ENCODE results near the gene KLHL29. TPM values are rescaled to one million over a fixed set of nuclear protein-coding genes. Genes with fewer than 3 reads are reported as not detected.

KLHL29 gene
- total RNA-seq, 2 experiments from 2014 or later, result 0.15 to 0.21 TPM

DNA sequence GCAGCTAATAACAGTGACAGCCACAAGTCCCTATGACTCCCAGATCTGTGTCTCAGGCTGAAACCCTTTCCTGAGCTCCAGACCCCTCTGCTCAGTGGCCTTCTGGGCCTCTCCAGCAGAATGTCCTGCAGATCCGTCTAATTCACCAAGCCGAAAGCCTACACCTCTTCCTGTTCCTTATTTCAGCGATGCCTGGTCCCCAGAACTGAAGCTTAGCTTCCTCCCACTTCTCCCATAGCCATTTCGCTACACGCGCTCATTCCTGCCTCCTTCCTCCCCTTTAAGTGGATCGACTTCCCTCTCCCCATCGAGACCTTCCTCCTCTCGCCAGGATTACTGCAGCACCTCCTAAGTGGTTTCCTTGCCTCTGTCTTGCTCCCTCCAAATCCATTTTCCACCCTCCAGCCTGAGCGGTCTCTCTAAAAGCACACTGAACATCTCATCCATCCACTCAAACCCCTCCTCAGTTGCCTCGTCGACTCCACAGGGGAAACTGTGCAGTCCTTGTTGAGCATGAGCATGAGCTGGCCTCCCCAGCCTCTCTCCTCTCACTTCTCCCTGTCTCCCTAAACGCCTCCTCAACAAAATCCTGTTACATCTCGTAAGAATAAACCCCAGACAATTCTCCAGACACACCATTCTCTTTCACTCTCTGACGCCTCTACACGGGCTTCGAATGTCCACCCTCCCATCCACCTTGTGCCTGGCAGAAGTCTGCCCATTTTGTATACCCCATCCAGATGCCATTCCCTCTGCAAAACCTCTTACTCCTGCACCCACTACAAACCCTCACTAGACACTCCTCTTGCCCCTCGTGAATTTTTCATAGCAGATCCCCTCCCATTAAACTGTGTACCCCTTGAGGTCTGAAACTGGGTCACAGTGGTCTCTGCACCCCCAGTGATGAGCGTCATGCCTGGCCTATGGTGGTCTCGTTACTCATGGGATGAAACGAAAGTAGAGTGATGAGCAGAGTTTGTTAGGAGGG, 309.4 kb downstream of the KLHL29 start:
- ChIA-PET POLR2A (no interaction called here), CTCF (no interaction called here)

- ChIA-PET POLR2A (no interaction called here), CTCF (no interaction called here)
Measured at GRCh38 chr2:23695214-23695889, 310.4 kb downstream of the KLHL29 start.

- ChIA-PET CTCF (no interaction called here), POLR2A (no interaction called here)
Measured at GRCh38 chr2:23695890-23696751, 311.1 kb downstream of the KLHL29 start.

- CTCF ChIA-PET, result no interaction called here
- POLR2A ChIA-PET, result no interaction called here
Measured at GRCh38 chr2:23696752-23697045, 311.7 kb downstream of the KLHL29 start.

- ChIA-PET POLR2A (no interaction called here), CTCF (no interaction called here)
Measured at GRCh38 chr2:23697256-23698075, 312.5 kb downstream of the KLHL29 start.

DNA sequence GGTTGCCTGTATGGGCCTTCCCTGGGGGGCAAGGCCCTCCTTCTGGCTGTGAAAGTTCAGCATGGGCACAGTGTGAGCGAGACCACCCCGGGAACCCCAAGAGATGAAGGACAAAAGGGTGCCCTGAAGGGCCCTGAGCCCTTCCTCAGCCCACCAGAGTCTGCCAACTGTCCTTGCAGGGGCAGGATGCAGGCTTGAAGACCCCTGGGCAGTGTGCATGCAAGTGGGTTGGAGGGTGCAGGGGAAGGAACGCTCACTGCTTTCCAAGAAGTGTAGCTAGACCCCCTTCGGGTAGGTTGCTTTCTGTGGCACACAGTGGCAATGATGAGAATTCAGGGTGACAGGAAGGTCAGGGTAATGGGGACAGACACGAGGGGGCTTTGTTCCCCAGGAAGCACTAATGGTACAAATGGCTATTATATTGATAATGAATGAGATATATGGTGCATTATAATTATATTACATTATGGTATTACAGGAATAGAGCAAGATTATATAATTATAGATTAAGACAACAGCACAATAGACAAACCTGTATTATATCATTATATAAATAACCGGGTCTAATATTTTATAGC, 313.2 kb downstream of the KLHL29 start:
- CTCF ChIA-PET, result no interaction called here
- POLR2A ChIA-PET, result no interaction called here

DNA sequence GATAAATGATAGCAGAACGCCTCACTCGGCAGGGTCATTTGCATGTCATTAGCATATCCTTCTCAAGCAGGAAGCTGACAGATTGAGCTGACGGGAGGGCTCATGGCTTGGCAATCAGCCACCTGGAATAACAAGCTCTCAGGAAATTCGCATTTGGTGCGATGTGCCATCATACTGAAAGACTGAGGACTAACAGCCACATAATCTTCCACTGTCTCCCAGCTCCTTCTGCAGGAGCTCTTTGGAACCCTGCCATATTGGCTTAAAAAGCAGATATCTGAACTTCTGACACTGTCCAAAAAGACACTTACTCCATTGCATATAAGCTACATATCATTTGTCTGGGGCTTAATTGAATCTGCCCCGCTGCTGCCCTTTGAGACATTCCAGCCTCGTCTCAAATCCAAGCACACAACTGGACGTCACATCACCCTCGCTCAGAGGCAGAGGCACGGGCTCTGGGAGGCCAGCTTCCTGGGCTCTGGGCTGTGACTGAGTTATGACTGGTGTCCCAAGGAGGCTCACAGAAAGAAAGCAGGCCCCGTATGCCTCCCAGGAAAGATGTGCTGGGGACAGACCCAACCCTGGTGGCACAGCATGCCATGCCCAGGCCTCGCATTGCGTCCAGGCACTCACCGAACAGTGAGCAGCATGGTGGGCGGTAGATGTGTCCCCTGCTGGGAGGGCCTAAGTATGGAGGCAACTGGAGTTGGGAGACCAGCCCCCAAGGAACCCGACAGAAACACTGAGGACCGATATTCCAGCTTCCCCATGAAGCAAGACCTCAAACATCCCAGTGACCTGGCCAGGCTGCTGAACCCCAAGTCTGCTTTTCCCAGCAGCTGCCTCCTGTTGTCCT, 314.0 kb downstream of the KLHL29 start:
- ChIA-PET CTCF (no interaction called here), POLR2A (no interaction called here)

- ChIA-PET POLR2A (no interaction called here), CTCF (no interaction called here)
Measured at GRCh38 chr2:23699580-23699925, 314.6 kb downstream of the KLHL29 start.

- POLR2A ChIA-PET, result no interaction called here
- CTCF ChIA-PET, result no interaction called here
Measured at GRCh38 chr2:23700627-23701026, 315.6 kb downstream of the KLHL29 start.

DNA sequence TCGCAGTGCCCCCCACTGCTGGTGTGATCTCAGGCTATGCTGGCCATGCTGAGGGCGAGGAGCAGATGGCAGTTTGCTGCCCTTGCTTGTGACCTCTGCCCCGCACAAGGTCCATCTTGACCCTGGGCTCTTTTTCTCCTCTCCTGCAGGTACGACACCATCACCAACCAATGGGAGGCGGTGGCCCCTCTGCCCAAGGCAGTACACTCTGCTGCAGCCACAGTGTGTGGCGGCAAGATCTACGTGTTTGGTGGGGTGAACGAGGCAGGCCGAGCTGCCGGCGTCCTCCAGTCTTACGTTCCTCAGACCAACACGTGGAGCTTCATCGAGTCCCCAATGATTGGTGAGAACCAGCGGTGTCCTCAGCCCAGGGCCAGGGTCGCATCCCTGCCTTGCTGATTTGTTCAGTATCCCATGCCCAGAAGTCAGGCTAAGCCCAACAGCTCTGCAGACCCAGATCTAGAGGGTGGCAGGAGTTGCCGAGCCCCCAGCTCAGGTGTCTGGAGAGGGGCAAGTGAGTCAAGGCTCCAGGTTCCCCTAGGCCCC, 318.1 kb downstream of the KLHL29 start:
- POLR2A ChIA-PET, result no interaction called here
- CTCF ChIA-PET, result no interaction called here

DNA sequence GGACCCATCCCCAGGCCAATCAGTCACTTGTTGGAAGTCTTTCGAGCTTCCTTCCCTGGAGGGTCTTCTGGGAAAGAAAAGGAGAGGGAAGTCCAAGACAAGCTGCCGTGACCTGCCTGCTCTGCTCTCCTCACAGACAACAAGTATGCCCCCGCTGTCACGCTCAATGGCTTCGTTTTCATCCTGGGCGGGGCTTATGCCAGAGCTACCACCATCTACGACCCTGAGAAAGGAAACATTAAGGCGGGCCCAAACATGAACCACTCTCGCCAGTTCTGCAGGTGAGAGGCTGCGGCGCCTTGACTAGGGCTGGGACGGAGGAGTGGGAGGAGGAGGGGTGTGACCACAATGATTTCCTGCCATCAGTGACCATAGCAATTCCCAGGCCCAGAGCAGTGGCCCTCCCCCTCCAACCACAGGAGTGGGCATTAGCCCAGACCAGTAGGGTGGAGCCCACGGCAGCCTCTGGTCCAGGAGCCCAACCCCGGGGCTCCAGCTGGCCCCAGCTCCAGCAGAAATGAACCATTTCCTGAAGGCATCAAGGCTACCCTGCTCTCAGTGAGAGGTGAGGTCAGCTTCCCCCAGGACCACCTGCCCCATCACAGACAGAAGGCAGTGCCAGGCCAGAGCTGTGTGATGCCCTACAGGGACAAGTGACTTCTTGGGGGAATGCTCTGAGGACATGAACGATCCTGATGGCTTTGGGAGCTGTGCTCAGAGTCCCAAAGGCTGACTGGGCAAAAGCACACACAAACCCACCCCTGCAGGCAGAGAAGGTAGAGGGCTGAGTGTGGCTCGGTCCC, 318.8 kb downstream of the KLHL29 start:
- CTCF ChIA-PET, result no interaction called here

GRCh38 chr2:23705771-23706612, 321.0 kb downstream of the KLHL29 start:
- ChIA-PET CTCF (no interaction called here), POLR2A (no interaction called here)

More for the DNA sequence above, 318.8 kb downstream of the KLHL29 start:
- POLR2A ChIA-PET, result no interaction called here

GRCh38 chr2:23706613-23707078, 321.7 kb downstream of the KLHL29 start:
- CTCF ChIA-PET, result no interaction called here
- POLR2A ChIA-PET, result no interaction called here

GRCh38 chr2:23707096-23707495, 322.1 kb downstream of the KLHL29 start:
- CTCF ChIA-PET, result no interaction called here

DNA sequence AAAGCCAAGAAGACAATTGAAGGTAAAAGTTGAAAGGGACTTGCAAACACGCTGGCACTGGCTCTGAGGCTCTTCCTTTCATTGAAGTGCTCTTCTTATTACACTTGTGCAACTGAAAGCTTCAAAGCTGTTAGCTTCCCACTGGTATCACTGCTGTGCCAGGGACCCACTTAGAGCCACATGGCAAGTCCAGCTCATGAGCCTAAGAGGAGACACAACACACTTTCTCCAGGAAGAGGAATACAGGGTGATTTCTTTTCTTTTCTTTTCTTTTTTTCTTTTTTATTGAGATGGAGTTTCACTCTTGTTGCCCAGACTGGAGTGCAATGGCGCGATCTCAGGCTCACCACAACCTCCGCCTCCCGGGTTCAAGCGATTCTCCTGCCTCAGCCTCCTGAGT, 323.8 kb downstream of the KLHL29 start:
- CTCF ChIA-PET, result no interaction called here
- POLR2A ChIA-PET, result no interaction called here

More at GRCh38 chr2:23707096-23707495, 322.1 kb downstream of the KLHL29 start:
- POLR2A ChIA-PET, result no interaction called here

DNA sequence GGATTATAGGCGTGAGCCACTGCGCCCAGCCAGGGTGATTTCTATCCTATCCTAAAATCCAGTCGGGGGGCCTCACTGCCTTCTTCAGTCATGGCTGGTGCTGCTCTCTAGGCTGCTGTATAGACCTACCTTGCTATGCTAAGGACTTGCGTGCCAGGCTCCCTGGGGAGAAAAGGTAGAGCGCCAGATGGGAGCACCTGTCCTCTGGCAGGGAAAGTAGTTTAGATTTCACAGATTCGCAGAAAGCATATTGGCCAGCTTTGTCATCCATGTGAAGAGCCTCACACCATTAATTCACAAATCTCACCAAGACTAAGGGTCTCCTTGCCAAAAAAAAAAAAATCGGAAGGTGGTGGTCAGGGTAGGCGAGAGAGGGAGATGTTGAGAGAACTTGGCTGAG, 324.3 kb downstream of the KLHL29 start:
- ChIA-PET CTCF (interaction anchor here (1.0 kb wide), 1 partner anchor 10 kb away, joined by 3 read pairs; no protein-coding TSS in a partner anchor), POLR2A (no interaction called here)

Measured in activated CD8-positive, alpha-beta memory T cell treated with anti-CD3 and anti-CD28 coated beads for 36 hours (primary cell).